IPS-18a (cell line): ENCODE results near the gene S100A10.

Experiments used
- H3K27ac ChIP-seq: one replicate; pipeline ENCODE4 v1.5.1; 2013; ENCODE audit warnings: low read length
- H3K27me3 ChIP-seq: one replicate; pipeline ENCODE4 v1.6.1; 2013; ENCODE audit warnings: mild to moderate bottlenecking, low read length; ENCODE audit not compliant: control insufficient read depth, insufficient read depth
- H3K36me3 ChIP-seq: one replicate; pipeline ENCODE4 v1.6.1; 2013; ENCODE audit warnings: low read depth, low read length; ENCODE audit not compliant: control insufficient read depth
- H3K4me1 ChIP-seq: one replicate; pipeline ENCODE4 v1.6.1; 2013; ENCODE audit warnings: low read depth, low read length; ENCODE audit not compliant: control insufficient read depth
- H3K4me3 ChIP-seq: one replicate; pipeline ENCODE4 v1.5.1; 2013; ENCODE audit warnings: low read length
- H3K9ac ChIP-seq: one replicate; pipeline ENCODE4 v1.6.1; 2013; ENCODE audit warnings: mild to moderate bottlenecking, low read length, moderate library complexity
- H3K9me3 ChIP-seq: one replicate; pipeline ENCODE4 v1.6.1; 2013; ENCODE audit warnings: low read depth, low read length; ENCODE audit not compliant: control insufficient read depth

The S100A10 gene

DNA sequence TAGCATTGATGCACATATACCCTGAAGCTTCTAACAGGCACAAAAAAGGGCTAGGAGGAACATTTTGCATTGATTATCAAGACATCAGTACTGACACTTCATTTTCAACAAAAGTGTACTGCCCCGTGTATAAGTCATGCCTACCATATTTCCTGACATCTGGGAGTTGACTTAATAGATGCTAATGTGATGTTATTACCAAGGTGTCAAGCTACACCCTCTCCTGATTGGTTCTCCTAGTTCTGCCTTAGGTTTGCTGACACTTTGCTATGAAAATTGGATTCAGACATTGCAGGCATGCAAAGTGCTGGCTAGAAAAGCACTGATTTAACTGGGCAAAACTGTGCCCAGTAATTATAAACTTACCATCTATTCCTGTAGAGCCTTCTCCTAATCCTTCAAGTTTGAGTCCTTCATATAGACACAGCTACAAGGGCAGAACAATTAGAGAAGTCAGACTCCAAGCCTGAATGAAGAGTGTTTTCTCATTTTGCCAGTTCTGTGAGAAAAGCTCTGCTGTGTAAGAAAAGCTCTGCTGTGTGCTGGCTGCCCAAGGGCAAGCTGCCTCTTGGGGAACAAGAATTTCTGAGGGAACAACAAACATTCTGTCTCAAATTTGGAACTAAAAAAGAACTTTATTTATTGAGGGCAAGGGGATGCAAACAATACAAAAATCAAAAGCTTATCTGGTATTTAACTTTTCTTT, 11.2 kb downstream of the S100A10 start:
- Histone ChIP-seq H3K27ac (no peak overlapping the region), H3K4me1 (peaks cover 4% of the 10 kb centered on the region), H3K9ac (no peak overlapping the region), H3K4me3 (no peak overlapping the region), H3K36me3 (peaks cover 23% of the 10 kb centered on the region), H3K9me3 (no peaks in the 10 kb centered on the region), H3K27me3 (no peaks in the 10 kb centered on the region)

DNA sequence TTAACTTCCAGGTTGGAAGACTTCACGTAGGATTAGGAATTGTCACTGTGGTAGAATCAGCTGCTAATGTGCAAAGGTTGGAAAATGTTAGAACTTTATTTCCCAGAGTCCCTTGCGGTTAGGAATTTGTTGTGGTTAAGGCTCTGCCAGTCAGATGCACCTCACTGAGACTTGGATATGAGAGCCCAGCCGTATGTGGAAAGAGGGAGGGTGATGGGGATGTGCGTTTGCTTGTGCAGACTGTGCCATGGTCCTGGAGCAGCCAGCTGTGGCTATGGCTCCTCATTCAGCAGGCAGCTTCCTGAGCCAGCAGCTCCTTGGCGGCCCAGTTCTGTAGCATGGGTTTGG, 12.5 kb downstream of the S100A10 start:
- no peaks in the 10 kb centered on the region for H3K27me3 ChIP-seq
- H3K9me3 ChIP-seq, result no peaks in the 10 kb centered on the region
- H3K9ac ChIP-seq, result no peak overlapping the region
- H3K4me3 ChIP-seq, result no peak overlapping the region
- H3K4me1 ChIP-seq, result no peaks in the 10 kb centered on the region
- no peak overlapping the region for H3K27ac ChIP-seq
- peaks cover 23% of the 10 kb centered on the region for H3K36me3 ChIP-seq

DNA sequence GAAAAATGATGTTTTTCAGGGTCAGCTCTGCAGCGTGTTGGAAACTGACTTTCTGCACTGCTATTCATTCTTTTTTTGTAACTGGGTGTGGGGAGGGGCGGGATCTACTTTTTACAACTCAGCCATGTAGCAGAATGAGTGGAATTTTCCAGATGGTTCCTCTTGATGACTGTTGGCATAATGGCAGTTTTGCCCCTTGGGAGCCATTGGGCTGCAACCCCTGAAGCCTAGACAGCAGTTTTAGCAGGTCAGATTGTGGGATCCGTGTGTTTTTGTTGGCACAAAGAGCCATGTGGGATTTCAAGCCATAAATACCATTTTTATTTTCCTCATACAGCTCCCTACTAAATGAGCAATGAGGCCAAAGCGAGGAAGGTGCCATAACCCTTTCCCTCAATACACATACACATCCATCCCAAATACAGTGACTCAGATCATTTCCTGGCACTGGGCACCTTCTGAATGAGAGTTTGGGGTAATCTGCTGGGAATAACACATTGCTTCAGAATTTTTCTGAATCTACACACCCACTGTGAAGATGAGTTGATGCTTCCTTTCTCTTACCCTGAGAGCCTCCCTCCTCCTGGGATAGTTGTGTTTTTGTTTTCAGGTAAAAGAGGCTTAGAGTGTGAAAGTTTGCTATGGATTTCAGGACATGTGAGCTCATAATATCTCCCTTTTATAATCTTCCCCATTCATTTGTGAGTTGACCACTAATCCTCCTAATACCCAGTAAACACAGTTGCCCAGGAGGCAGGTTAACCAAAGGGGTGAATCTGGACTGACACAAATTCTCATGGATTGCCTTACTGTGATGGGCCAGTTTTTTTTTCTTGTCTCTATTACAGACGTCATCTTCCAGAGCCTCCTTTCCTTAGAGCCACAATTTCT, 13.1 kb downstream of the S100A10 start:
- Histone ChIP-seq H3K4me1 (no peaks in the 10 kb centered on the region), H3K27ac (no peak overlapping the region), H3K36me3 (peaks cover 20% of the 10 kb centered on the region)

DNA sequence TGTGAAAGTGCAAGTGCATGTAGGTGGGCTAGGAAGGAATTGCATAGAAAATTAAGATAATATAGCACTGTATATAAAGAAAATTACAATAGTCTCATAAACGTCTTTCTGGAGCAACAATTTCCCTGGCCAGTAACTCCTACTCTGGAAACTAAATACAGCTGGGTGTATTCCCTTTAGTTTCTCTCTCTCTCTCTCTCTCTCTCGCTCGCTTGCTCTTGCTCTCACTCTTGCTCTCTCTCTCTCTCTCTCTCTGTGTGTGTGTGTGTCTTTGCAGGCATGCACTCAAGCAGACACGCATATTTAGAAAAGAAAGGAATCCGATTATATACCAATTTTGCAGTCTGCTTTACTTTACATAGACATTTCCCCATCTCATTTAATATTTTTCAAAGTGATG, 14.7 kb downstream of the S100A10 start:
- H3K4me3 ChIP-seq, result no peak overlapping the region
- no peak overlapping the region for H3K9ac ChIP-seq
- no peak overlapping the region for H3K27ac ChIP-seq
- no peaks in the 10 kb centered on the region for H3K9me3 ChIP-seq
- H3K4me1 ChIP-seq, result no peaks in the 10 kb centered on the region
- no peaks in the 10 kb centered on the region for H3K27me3 ChIP-seq
- H3K36me3 ChIP-seq, result peaks cover 14% of the 10 kb centered on the region

More for the DNA sequence above, 13.1 kb downstream of the S100A10 start:
- no peaks in the 10 kb centered on the region for H3K9me3 ChIP-seq
- no peak overlapping the region for H3K4me3 ChIP-seq
- no peak overlapping the region for H3K9ac ChIP-seq
- no peaks in the 10 kb centered on the region for H3K27me3 ChIP-seq

DNA sequence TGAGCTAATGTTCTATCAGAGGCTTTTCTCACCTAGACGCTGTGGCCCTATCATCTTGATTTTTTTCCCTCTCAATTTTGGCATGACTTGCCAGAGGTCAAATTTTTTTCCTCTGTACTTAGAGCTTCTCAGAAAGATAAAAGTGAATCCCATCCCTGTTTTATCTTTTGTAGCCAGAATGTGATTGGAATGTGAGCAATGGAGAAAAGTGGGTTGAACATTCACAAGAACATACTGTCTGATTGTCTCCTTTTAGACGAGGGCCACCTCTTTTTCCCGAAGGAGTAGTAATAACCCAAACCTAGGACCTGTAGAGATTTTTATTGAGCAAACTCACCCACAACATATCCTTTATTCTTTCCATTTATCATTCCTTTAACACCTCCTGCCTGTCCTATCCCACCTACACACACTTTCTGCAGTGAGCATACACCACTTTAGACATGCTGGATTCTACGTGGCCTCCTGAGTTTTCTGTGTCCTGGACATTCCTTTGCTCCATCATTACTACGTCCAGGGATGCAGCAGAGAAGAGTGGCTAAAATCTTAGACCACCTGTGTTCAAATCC, 15.9 kb downstream of the S100A10 start:
- H3K4me1 ChIP-seq, result peaks cover 8% of the 10 kb centered on the region
- H3K4me3 ChIP-seq, result no peak overlapping the region
- H3K9me3 ChIP-seq, result no peaks in the 10 kb centered on the region
- peaks cover 7% of the 10 kb centered on the region for H3K36me3 ChIP-seq
- no peak overlapping the region for H3K9ac ChIP-seq
- no peaks in the 10 kb centered on the region for H3K27me3 ChIP-seq
- H3K27ac ChIP-seq, result no peak overlapping the region

DNA sequence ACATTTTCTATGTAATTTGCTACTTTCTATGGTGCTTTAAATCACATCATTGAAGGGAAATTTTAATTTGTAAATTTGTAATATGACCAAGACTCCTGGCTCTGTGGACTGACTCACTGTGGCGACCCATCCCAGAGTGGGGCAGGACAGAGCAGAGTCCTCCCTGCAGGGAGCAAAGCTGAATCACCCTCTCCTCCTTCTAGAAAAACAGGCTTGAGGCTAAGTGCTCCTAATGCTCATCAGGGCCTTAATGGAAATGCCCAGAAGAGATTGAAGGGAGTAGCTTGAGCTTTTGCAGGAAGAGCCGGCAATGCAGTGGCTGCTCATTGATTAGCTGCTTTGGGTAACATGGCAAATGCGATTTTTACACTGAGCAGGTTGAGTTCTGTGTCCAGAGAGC, 16.8 kb downstream of the S100A10 start:
- H3K9ac ChIP-seq, result no peak overlapping the region
- no peaks in the 10 kb centered on the region for H3K27me3 ChIP-seq

DNA sequence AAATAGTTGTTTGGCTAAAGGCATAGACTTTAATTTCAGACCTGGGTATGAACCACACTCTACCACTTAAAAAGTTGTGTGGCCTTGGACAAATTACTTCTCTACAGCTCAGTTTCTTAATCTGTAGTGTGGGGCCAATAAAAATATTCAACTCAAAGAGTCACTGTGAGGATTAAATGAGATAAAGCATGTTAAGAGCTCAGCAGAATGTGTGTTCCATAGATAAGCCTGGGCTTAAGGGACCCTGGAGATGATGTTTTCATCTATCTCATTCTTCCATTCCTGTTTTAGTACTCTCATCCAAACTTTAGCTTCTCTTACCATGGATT, 17.7 kb downstream of the S100A10 start:
- Histone ChIP-seq H3K9ac (no peak overlapping the region), H3K27ac (no peak overlapping the region), H3K36me3 (no peaks in the 10 kb centered on the region), H3K27me3 (no peaks in the 10 kb centered on the region), H3K4me3 (no peak overlapping the region), H3K4me1 (peaks cover 15% of the 10 kb centered on the region), H3K9me3 (no peaks in the 10 kb centered on the region)

More for the DNA sequence above, 16.8 kb downstream of the S100A10 start:
- peaks cover 15% of the 10 kb centered on the region for H3K4me1 ChIP-seq
- no peak overlapping the region for H3K4me3 ChIP-seq
- no peaks in the 10 kb centered on the region for H3K36me3 ChIP-seq
- no peak overlapping the region for H3K27ac ChIP-seq
- H3K9me3 ChIP-seq, result no peaks in the 10 kb centered on the region

DNA sequence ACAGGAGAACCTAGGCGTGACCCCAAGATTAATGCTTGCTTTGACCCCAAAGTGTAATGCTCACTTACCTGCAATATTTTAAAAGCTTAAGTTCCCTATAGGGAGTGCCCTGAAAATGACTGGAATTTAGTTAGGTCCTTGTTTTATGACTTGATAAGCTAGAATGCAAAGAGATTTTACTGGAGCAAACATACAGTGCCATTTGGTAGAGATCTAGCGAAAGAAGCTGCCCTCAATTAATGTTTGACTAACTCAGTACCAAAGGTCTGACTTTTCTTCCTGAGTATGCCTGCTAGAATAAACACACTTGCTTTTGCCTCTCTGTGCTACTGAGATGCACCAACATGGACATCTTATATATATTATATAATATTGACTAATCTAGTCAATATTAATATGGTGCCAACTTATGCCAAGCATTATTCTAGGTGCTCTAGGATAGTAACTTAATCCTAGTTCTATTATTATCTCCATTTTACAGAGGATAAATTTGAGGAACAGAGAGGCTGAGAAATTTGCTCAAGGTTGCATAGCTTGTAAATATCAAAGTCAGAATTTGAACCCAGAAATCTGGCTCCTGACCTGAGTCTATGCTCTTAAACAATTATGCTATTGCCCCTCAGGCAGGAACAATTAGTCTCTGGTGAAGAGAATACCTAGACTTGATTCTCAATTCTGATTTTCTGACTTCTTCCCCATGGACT, 18.2 kb downstream of the S100A10 start:
- Histone ChIP-seq H3K9ac (no peak overlapping the region), H3K9me3 (no peaks in the 10 kb centered on the region), H3K4me3 (no peak overlapping the region), H3K27ac (no peak overlapping the region), H3K4me1 (peaks cover 15% of the 10 kb centered on the region), H3K27me3 (no peaks in the 10 kb centered on the region), H3K36me3 (no peaks in the 10 kb centered on the region)

DNA sequence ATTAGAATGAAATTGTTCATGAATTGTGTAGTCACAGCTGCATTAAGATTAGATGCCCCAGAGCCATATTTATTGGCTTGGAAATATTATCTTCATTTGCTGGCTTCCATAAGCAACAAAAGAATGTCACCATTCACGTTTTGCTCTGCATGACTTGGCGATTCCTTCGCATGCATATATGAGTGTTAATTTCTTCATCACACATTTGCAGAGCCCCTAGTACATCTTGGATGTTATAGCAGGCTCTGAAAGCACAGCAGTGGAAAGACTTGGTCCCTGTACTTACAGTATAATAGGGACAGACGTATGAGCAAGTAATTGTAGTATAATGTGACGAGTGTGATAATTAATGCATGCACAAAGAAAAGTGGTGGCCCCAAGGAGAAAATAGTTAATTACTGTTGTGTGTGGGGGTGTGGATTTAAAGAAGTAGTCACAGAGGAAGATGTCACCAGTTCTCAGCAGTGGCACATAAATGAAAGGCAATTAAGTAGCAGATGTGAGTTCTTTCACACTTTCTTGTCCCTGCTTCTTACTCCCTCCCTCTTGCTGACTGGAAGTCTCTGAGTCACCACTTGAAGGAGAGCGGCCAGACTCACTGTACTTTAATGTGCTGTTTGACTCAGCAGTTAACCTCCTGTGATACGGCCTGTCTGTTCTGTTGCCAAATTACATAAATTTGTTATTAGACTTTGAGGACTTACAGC, 21.0 kb downstream of the S100A10 start:
- Histone ChIP-seq H3K36me3 (no peaks in the 10 kb centered on the region), H3K27me3 (no peaks in the 10 kb centered on the region), H3K4me1 (peaks cover 24% of the 10 kb centered on the region), H3K4me3 (no peak overlapping the region), H3K9ac (no peak overlapping the region), H3K9me3 (no peaks in the 10 kb centered on the region), H3K27ac (no peak overlapping the region)

DNA sequence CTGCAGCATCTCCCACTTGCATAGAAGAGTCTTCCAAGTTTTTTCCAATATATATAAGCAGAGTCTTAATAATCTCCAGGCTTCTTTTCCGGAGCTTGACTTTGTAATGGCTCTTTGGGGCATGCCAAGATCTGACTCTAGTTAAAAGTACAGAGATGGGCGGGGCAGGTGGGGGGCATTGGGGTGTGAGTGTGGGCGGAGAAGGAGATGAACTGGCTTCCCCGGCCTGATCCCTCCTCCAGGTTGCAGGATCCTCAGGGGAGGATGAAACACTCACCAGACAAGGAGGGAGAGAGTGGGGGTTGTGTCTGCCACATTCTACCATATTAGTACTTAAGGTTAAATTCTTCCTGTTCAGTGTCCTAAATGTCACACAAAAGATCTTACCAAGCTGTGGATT, 23.0 kb downstream of the S100A10 start:
- Histone ChIP-seq H3K27ac (no peak overlapping the region), H3K9me3 (no peaks in the 10 kb centered on the region), H3K27me3 (no peaks in the 10 kb centered on the region), H3K36me3 (no peaks in the 10 kb centered on the region), H3K9ac (no peak overlapping the region), H3K4me3 (no peak overlapping the region), H3K4me1 (peaks cover 24% of the 10 kb centered on the region)

DNA sequence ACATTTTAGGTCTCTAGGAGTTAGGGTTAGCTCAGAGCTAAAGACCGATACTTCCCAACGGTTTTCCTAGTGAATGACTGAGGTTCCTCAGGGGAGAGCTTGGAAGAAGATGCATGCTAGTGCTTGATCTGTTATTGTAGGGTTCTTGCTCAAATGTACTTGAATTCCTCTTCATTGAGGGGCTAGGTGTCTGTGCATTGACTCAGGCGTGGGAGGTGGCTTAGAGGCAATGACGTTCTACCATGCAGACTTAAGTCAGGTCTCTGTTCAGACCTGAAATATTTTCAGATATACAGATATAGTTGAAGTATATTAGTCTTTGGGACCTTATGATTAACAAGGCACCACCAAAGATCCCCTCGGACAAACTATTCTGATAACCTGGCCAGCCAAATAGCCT, 23.5 kb downstream of the S100A10 start:
- peaks cover 24% of the 10 kb centered on the region for H3K4me1 ChIP-seq
- H3K36me3 ChIP-seq, result no peaks in the 10 kb centered on the region
- H3K27ac ChIP-seq, result no peak overlapping the region
- no peak overlapping the region for H3K4me3 ChIP-seq
- no peaks in the 10 kb centered on the region for H3K27me3 ChIP-seq
- no peak overlapping the region for H3K9ac ChIP-seq
- H3K9me3 ChIP-seq, result no peaks in the 10 kb centered on the region
